LHCN-M2 (cell line): ENCODE data around the gene NEO1. TPM values are rescaled to one million over a fixed set of nuclear protein-coding genes. Genes with fewer than 3 reads are reported as not detected.
A peak's percentile ranks its signal among the peaks of the same experiment; 100 is the strongest.

Source experiments
- DNase-seq: peaks from one replicate; pipeline ENCODE4 v3.0.0-alpha.2; 2012; ENCODE audit warnings: low read depth
- polyA plus RNA-seq: library from polyadenylated mRNA; unstranded; fragments of >200 nt; gene quantifications from one replicate; pipeline ENCODE4 v1.2.1, GENCODE V29; 2012; ENCODE audit warnings: missing spikeins
- total RNA-seq: library from RNA; depleted of rRNA; stranded (reverse); fragments of >200 nt; gene quantifications from 2 replicates; pipeline ENCODE4 v1.2.3, GENCODE V29; 2014; rRNA removed

Gene NEO1
- total RNA-seq: 1.1 and 2.3 TPM in 2 replicates
- 1.2 TPM for polyA plus RNA-seq

GRCh38 chr15:73051807-73052652, at the start of gene NEO1:
Gene NEO1 (plus strand): TSS chr15:73052463. CDS start chr15:73052676, 213 bp downstream.
- peak; percentile 53 for DNase-seq

GRCh38 chr15:73004462-73004861, 47.8 kb upstream of the NEO1 start:
- DNase-seq: no peak

GRCh38 chr15:73005032-73005431, 47.2 kb upstream of the NEO1 start:
- no peak for DNase-seq

- DNase-seq: no peak
Observed at GRCh38 chr15:73005446-73005845, 46.8 kb upstream of the NEO1 start.

GRCh38 chr15:73006523-73006922, 45.7 kb upstream of the NEO1 start:
- DNase-seq: no peak

- DNase-seq: no peak
Observed at GRCh38 chr15:73009066-73010056, 42.9 kb upstream of the NEO1 start.

- no peak for DNase-seq
Observed at GRCh38 chr15:73010154-73011152, 41.8 kb upstream of the NEO1 start.

GRCh38 chr15:73014904-73015303, 37.4 kb upstream of the NEO1 start:
- DNase-seq: no peak

GRCh38 chr15:73015493-73015892, 36.8 kb upstream of the NEO1 start:
- DNase-seq: no peak

- DNase-seq: no peak
Observed at GRCh38 chr15:73017987-73018386, 34.3 kb upstream of the NEO1 start.

GRCh38 chr15:73019154-73019553, 33.1 kb upstream of the NEO1 start:
- no peak for DNase-seq

GRCh38 chr15:73019601-73020146, 32.6 kb upstream of the NEO1 start:
- no peak for DNase-seq

- no peak for DNase-seq
Observed at GRCh38 chr15:73021139-73021621, 31.1 kb upstream of the NEO1 start.

- DNase-seq: no peak
Observed at GRCh38 chr15:73022161-73022560, 30.1 kb upstream of the NEO1 start.

- no peak for DNase-seq
Observed at GRCh38 chr15:73023071-73023470, 29.2 kb upstream of the NEO1 start.

- DNase-seq: no peak
Observed at GRCh38 chr15:73024168-73024567, 28.1 kb upstream of the NEO1 start.

GRCh38 chr15:73026511-73027054, 25.7 kb upstream of the NEO1 start:
- no peak for DNase-seq

- DNase-seq: no peak
Observed at GRCh38 chr15:73028031-73028430, 24.2 kb upstream of the NEO1 start.

GRCh38 chr15:73028831-73029451, 23.3 kb upstream of the NEO1 start:
- no peak for DNase-seq
